Stimulated activated CD8-positive, alpha-beta memory T cell treated with anti-CD3 and anti-CD28 coated beads, Interleukin-15, amount 100 ng/mL, for 1 hour (primary cell): Measurements from ENCODE around the gene TXNRD3.

ENCODE experiments used
- DNase-seq: peaks from one replicate; pipeline ENCODE4 v3.0.0-alpha.2; 2020; ENCODE audit warnings: low read depth

The TXNRD3 gene

GRCh38 chr3:126654571-126655383 is at the start of gene TXNRD3:
TXNRD3 (minus strand) TSS chr3:126655124.
- DNase-seq = peak; percentile 61

GRCh38 chr3:126703512-126704493 is 48.9 kb upstream of the TXNRD3 start, which contains the start of gene CHCHD6:
CHCHD6 (plus strand) TSS chr3:126704240; CDS start chr3:126704313, 73 bp downstream.
- DNase-seq = peak; percentile 90

GRCh38 chr3:126699011-126699410 is 44.1 kb upstream of the TXNRD3 start:
- DNase-seq = no peak

- DNase-seq = no peak
Measured at GRCh38 chr3:126696701-126697267, 41.9 kb upstream of the TXNRD3 start.

GRCh38 chr3:126693921-126694320 is 39.0 kb upstream of the TXNRD3 start:
- no peak for DNase-seq

- no peak for DNase-seq
Measured at GRCh38 chr3:126692858-126693257, 37.9 kb upstream of the TXNRD3 start.

- no peak for DNase-seq
Measured at GRCh38 chr3:126691765-126692164, 36.8 kb upstream of the TXNRD3 start.

GRCh38 chr3:126685493-126685892 is 30.6 kb upstream of the TXNRD3 start:
- DNase-seq = no peak

GRCh38 chr3:126685021-126685420 is 30.1 kb upstream of the TXNRD3 start:
- no peak for DNase-seq

- DNase-seq = no peak
Measured at GRCh38 chr3:126684218-126684751, 29.4 kb upstream of the TXNRD3 start.

GRCh38 chr3:126683069-126683468 is 28.1 kb upstream of the TXNRD3 start:
- no peak for DNase-seq

- DNase-seq = no peak
Measured at GRCh38 chr3:126682009-126682408, 27.1 kb upstream of the TXNRD3 start.

- no peak for DNase-seq
Measured at GRCh38 chr3:126680667-126681055, 25.7 kb upstream of the TXNRD3 start.

GRCh38 chr3:126679831-126680666 is 25.1 kb upstream of the TXNRD3 start:
- DNase-seq = no peak

GRCh38 chr3:126679318-126679751 is 24.4 kb upstream of the TXNRD3 start:
- peak; percentile 63 for DNase-seq

GRCh38 chr3:126678693-126679317 is 23.9 kb upstream of the TXNRD3 start:
- DNase-seq = no peak

- no peak for DNase-seq
Measured at GRCh38 chr3:126677862-126678503, 23.1 kb upstream of the TXNRD3 start.

- no peak for DNase-seq
Measured at GRCh38 chr3:126676919-126677705, 22.2 kb upstream of the TXNRD3 start.

GRCh38 chr3:126672741-126673140 is 17.8 kb upstream of the TXNRD3 start:
- no peak for DNase-seq
